DMS79 treated with DMSO at 0.1 percent for 48 hours (cell line): Measurements from ENCODE around the gene LEPROT.

ENCODE experiments used
- DNase-seq: peaks from one replicate; lab custom pipeline; 2025; lab: John Stamatoyannopoulos, UW

LEPROT gene

GRCh38 chr1:65477414-65478378, 57.2 kb downstream of the LEPROT start:
- DNase-seq: no peak

- no peak for DNase-seq
Observed at GRCh38 chr1:65478379-65479026, 58.0 kb downstream of the LEPROT start.

- DNase-seq: no peak
Observed at GRCh38 chr1:65479554-65480204, 59.2 kb downstream of the LEPROT start.

GRCh38 chr1:65480684-65481405, 60.4 kb downstream of the LEPROT start:
- no peak for DNase-seq

GRCh38 chr1:65483993-65484754, 63.7 kb downstream of the LEPROT start:
- DNase-seq: no peak
